Ovary (tissue), 9 donors: ENCODE data around the gene GRIK4. TPM values are rescaled to one million over a fixed set of nuclear protein-coding genes. Genes with fewer than 3 reads are reported as not detected.

ENCODE experiments used
- DNase-seq, 5 donors: peaks; one replicate each; pipeline ENCODE4 v3.0.0-alpha.2; 2019 to 2020
- H3K27ac ChIP-seq, 2 donors: fragments of 200-600 bp; one replicate each; pipeline versions ENCODE4 v1.5.1 to v1.8.0; 2019 to 2022
- H3K27me3 ChIP-seq: fragments of 200-600 bp; one replicate; pipeline ENCODE4 v1.8.0; 2022
- H3K36me3 ChIP-seq: fragments of 200-600 bp; sonication (generic); one replicate; pipeline ENCODE4 v1.5.1; 2019
- H3K4me1 ChIP-seq: one replicate; pipeline ENCODE4 v1.8.1; 2013; ENCODE audit warnings: mild to moderate bottlenecking, moderate library complexity; ENCODE audit not compliant: insufficient read depth
- H3K4me3 ChIP-seq: fragments of 200-600 bp; sonication (generic); one replicate; pipeline ENCODE4 v1.5.1; 2017
- H3K9me3 ChIP-seq, 2 donors: fragments of 200-600 bp in 1 of 2; sonication (generic) in 1 of 2; one replicate each; pipeline versions ENCODE4 v1.5.1 to v1.8.1; 2013 to 2019; ENCODE audit warnings: mild to moderate bottlenecking in 1 of 2, moderate library complexity in 1 of 2
- CTCF ChIP-seq, 3 donors: fragments of 450-650 bp in 2 of 3; fragments of 200-600 bp in 1 of 3; IDR thresholded peaks; one replicate each; pipeline versions ENCODE4 v1.5.1 to v1.8.0; 2016 to 2022; ENCODE audit warnings: antibody characterized with exemption in 3 of 3, mild to moderate bottlenecking in 1 of 3
- EP300 ChIP-seq: sonication (generic); formaldehyde crosslinking; IDR thresholded peaks from one replicate; pipeline ENCODE4 v1.6.1; 2017; ENCODE audit warnings: antibody characterized with exemption
- POLR2A ChIP-seq: fragments of 450-650 bp; IDR thresholded peaks from one replicate; pipeline ENCODE4 v1.6.1; 2017; ENCODE audit warnings: antibody characterized with exemption, mild to moderate bottlenecking, moderate library complexity
- WGBS, 3 donors: extraction: QIAGEN DNeasy Blood & Tissue Kit in 1 of 3; methylation state at CpG; one replicate each; pipeline versions ENCODE4 v1.1.5 to v1.1.7; 2013 to 2017; 5-methylcytosine and 5-hydroxymethylcytosine counted together
- intact Hi-C, 4 donors: fragments of 100-400 bp; cut with DNase I; formaldehyde crosslinking; loops; one replicate each; pipeline versions ENCODE4 v1.11.0 to v1.15.1; 2022 to 2023
- polyA plus RNA-seq, 2 donors: library from polyadenylated mRNA; stranded (reverse); fragments of 200-250 nt in 1 of 2; fragments of 350-450 nt in 1 of 2; fragmentation: Illumina TruSeq in 1 of 2; extraction: RNeasy Lipid Tissue Mini Kit (QIAGEN cat#74804) in 1 of 2; gene quantifications; one replicate each; pipeline ENCODE4 v1.2.3, GENCODE V29; 2013 to 2014
- total RNA-seq, 7 donors: library from RNA; depleted of rRNA in 2 of 7; stranded (reverse); fragments of >200 nt in 2 of 7; fragmentation: NEBNext Ultra II Directional in 3 of 7; extraction: Animal tissue kit (Norgen Biotek cat#: 25700) in 3 of 7; gene quantifications; one replicate each; pipeline versions ENCODE4 v1.1.0 to v1.2.4, GENCODE V29; 2016 to 2023
- donor health status: DM: no; HTN: no; CAD: no; lungs with moderate emphysema.
- donor health status: DM: no; HTN: no; CAD: no.
- donor health status: Bipolar disorder and iron deficiency.
- donor health status: DM: yes; HTN: yes; CAD: no.
- donor health status: DM: no; HTN: no; CAD: no.
- donor health status: DM: yes; HTN: yes; CAD: no.

GRIK4 gene
- total and polyA plus RNA-seq, 9 donors, result 1.3 to 13.4 (median 2.3) TPM

GRCh38 chr11:120660024-120660565 lies 148.5 kb downstream of the GRIK4 start:
- no peaks in the 10 kb centered on the region for H3K9me3 ChIP-seq
- intact Hi-C loops, result no loop called here
- no peak overlapping the region for H3K4me3 ChIP-seq
- H3K27ac ChIP-seq, result no peak overlapping the region
- no peaks in the 10 kb centered on the region for H3K36me3 ChIP-seq
- H3K4me1 ChIP-seq, result no peaks in the 10 kb centered on the region
- WGBS, 3 donors, result 65 to 74% (median 70%) methylated on average over 17 of the region's 17 CpGs
- DNase-seq, result peak in 2 of 5 donors; percentile 28 to 41
- no peaks in the 10 kb centered on the region for H3K27me3 ChIP-seq
- TF ChIP-seq EP300 (no peak), POLR2A (no peak), CTCF (IDR thresholded peaks at IDR 0.05) (no peak)

GRCh38 chr11:120662071-120662676 lies 150.6 kb downstream of the GRIK4 start:
- no peaks in the 10 kb centered on the region for H3K36me3 ChIP-seq
- WGBS, 3 donors, result 75 to 87% (median 86%) methylated on average over 9 of the region's 9 CpGs
- no peak overlapping the region for H3K4me3 ChIP-seq
- DNase-seq, result no peak
- H3K9me3 ChIP-seq, result no peaks in the 10 kb centered on the region
- TF ChIP-seq CTCF (IDR thresholded peaks at IDR 0.05), result no peak
- TF ChIP-seq POLR2A, result no peak
- no peak for TF ChIP-seq EP300
- intact Hi-C loops, result no loop called here
- no peaks in the 10 kb centered on the region for H3K27me3 ChIP-seq
- H3K4me1 ChIP-seq, result peaks cover 1% of the 10 kb centered on the region
- no peak overlapping the region for H3K27ac ChIP-seq

GRCh38 chr11:120663142-120663541 lies 151.6 kb downstream of the GRIK4 start:
- intact Hi-C loops, result no loop called here
- Histone ChIP-seq H3K27me3 (no peaks in the 10 kb centered on the region), H3K4me3 (no peak overlapping the region), H3K9me3 (no peaks in the 10 kb centered on the region), H3K27ac (no peak overlapping the region), H3K36me3 (no peaks in the 10 kb centered on the region), H3K4me1 (peaks cover 2% of the 10 kb centered on the region)
- TF ChIP-seq POLR2A (no peak), EP300 (no peak), CTCF (IDR thresholded peaks at IDR 0.05) (no peak)
- DNase-seq, result no peak
- 89 to 97% (median 90%) methylated on average over 2 of the region's 2 CpGs for WGBS, 3 donors

GRCh38 chr11:120666121-120666639 lies 154.6 kb downstream of the GRIK4 start:
- no peaks in the 10 kb centered on the region for H3K36me3 ChIP-seq
- DNase-seq, result no peak
- H3K9me3 ChIP-seq, result no peaks in the 10 kb centered on the region
- no peak for TF ChIP-seq CTCF (IDR thresholded peaks at IDR 0.05)
- no peak for TF ChIP-seq EP300
- no peak for TF ChIP-seq POLR2A
- no peak overlapping the region for H3K4me3 ChIP-seq
- peaks cover 2% of the 10 kb centered on the region for H3K4me1 ChIP-seq
- no peak overlapping the region for H3K27ac ChIP-seq
- no peaks in the 10 kb centered on the region for H3K27me3 ChIP-seq
- 85 to 89% (median 87%) methylated on average over 10 of the region's 10 CpGs for WGBS, 3 donors
- intact Hi-C loops, result no loop called here
